Measurements from ENCODE around the gene MSL1.

DNA sequence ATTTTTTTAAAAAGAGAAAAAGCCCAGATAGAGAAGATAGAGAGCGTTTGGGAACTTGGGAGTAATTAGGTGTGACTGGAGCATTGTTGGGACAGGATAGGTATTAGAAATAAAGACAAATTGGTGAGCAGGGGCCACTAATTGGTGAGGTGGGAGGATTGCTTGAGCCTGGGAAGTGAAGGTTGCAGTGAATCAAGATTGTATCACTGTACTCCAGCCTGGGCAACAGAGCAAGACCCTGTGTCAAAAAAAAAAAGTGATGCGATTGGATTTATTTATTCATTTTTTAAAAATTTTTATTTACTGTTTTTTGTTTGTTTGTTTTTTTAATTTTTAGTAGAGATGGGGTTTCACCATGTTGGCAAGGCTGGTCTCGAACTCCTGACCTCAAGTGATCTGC lies 23.7 kb downstream of the MSL1 start:
- TF ChIP-seq, protein P1, sequence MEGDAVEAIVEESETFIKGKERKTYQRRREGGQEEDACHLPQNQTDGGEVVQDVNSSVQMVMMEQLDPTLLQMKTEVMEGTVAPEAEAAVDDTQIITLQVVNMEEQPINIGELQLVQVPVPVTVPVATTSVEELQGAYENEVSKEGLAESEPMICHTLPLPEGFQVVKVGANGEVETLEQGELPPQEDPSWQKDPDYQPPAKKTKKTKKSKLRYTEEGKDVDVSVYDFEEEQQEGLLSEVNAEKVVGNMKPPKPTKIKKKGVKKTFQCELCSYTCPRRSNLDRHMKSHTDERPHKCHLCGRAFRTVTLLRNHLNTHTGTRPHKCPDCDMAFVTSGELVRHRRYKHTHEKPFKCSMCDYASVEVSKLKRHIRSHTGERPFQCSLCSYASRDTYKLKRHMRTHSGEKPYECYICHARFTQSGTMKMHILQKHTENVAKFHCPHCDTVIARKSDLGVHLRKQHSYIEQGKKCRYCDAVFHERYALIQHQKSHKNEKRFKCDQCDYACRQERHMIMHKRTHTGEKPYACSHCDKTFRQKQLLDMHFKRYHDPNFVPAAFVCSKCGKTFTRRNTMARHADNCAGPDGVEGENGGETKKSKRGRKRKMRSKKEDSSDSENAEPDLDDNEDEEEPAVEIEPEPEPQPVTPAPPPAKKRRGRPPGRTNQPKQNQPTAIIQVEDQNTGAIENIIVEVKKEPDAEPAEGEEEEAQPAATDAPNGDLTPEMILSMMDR (IDR thresholded peaks at IDR 0.05), result no peak
- TF ChIP-seq POLR2A (IDR thresholded peaks at IDR 0.05), result no peak
